Right lobe of liver (tissue), 6 donors: ENCODE results near the gene FLRT2. TPM values are rescaled to one million over a fixed set of nuclear protein-coding genes. Genes with fewer than 3 reads are reported as not detected.

Source experiments
- ATAC-seq, 4 donors: fragments of 200-7000 bp; cut with Tn5 transposase; one replicate each; pipeline ENCODE4 v1.9.1; 2020; ENCODE audit warnings: mild to moderate bottlenecking in 4 of 4, moderate library complexity in 4 of 4
- DNase-seq, 3 donors: peaks; one replicate each; pipeline ENCODE4 v3.0.0-alpha.2; 2020
- H3K27ac ChIP-seq, 3 donors: fragments of 200-600 bp; one replicate each; pipeline ENCODE4 v1.8.0; 2022
- H3K27me3 ChIP-seq, 2 donors: fragments of 200-600 bp; one replicate each; pipeline ENCODE4 v1.8.0; 2022
- H3K36me3 ChIP-seq, 4 donors: fragments of 200-600 bp; sonication (generic) in 1 of 4; one replicate each; pipeline versions ENCODE4 v1.5.1 to v1.8.0; 2017 to 2022; ENCODE audit warnings: control low read depth in 1 of 4
- H3K4me1 ChIP-seq, 4 donors: fragments of 200-600 bp; sonication (generic) in 1 of 4; one replicate each; pipeline versions ENCODE4 v1.5.1 to v1.8.0; 2017 to 2022; ENCODE audit warnings: control low read depth in 1 of 4
- H3K4me3 ChIP-seq, 3 donors: fragments of 200-600 bp; one replicate each; pipeline ENCODE4 v1.8.0; 2022
- H3K9me3 ChIP-seq, 4 donors: fragments of 200-600 bp; sonication (generic) in 1 of 4; one replicate each; pipeline versions ENCODE4 v1.5.1 to v1.8.0; 2017 to 2022; ENCODE audit warnings: control low read depth in 1 of 4
- CTCF ChIP-seq, 4 donors: fragments of 200-600 bp in 3 of 4; fragments of 450-650 bp in 1 of 4; IDR thresholded peaks; one replicate each; pipeline versions ENCODE4 v1.5.1 to v1.8.0; 2016 to 2022; ENCODE audit warnings: antibody characterized with exemption in 4 of 4, mild to moderate bottlenecking in 2 of 4
- POLR2A ChIP-seq: fragments of 450-650 bp; IDR thresholded peaks from one replicate; pipeline ENCODE4 v1.6.1; 2017; ENCODE audit warnings: antibody characterized with exemption, mild to moderate bottlenecking
- WGBS: methylation state at CpG from one replicate; pipeline ENCODE4 v1.1.6; 2018; ENCODE audit warnings: low coverage, low lambda C conversion rate; ENCODE audit not compliant: insufficient coverage; ENCODE audit errors: missing lambda C conversion rate; 5-methylcytosine and 5-hydroxymethylcytosine counted together
- intact Hi-C, 2 donors: fragments of 100-400 bp; cut with DNase I; formaldehyde crosslinking; loops; one replicate each; pipeline versions ENCODE4 v1.11.2 to v1.14.1; 2022
- total RNA-seq, 6 experiments: library from RNA; depleted of rRNA in 2 of 6; stranded (reverse); fragments of >200 nt in 2 of 6; fragmentation: NEBNext Ultra II Directional in 3 of 6; extraction: Animal tissue kit (Norgen Biotek cat#: 25700) in 3 of 6; gene quantifications; one replicate each; pipeline versions ENCODE4 v1.1.0 to v1.2.4, GENCODE V29; 2016 to 2023
- donor health status: DM: no; HTN: yes; CAD: no.
- donor health status: DM: no; HTN: no; CAD: no.
- donor health status: DM: no; HTN: no; CAD: no.
- donor health status: DM: no; HTN: yes; CAD: no.
- donor health status: DM: no; HTN: yes; CAD: no.

FLRT2 gene
- total RNA-seq, 6 experiments from 2014 or later = 0.12 to 4.1 (median 2.0) TPM

GRCh38 chr14:85528080-85528896, 1.7 kb upstream of the FLRT2 start:
- Histone ChIP-seq H3K36me3 (no peaks in the 10 kb centered on the region), H3K27me3 (peaks cover 0 to 12% of the 10 kb centered on the region in 2 donors), H3K4me1 (peaks cover 0 to 17% (median 0%) of the 10 kb centered on the region in 4 donors), H3K27ac (no peak overlapping the region), H3K4me3 (peak overlapping the region in 2 of 3 donors; percentile 23 to 34), H3K9me3 (no peaks in the 10 kb centered on the region)
- 21% methylated on average over 7 of the region's 7 CpGs for WGBS
- intact Hi-C loops = no loop called here
- DNase-seq (no peak), ATAC-seq (peak; percentile 54 to 70 (median 62))
- TF ChIP-seq CTCF (IDR thresholded peaks at IDR 0.05) (peak; percentile 22 to 41 (median 33)), POLR2A (no peak)

- no peak for DNase-seq
- Histone ChIP-seq H3K9me3 (no peaks in the 10 kb centered on the region), H3K4me3 (peak overlapping the region; percentile 23 to 34 (median 27)), H3K36me3 (no peaks in the 10 kb centered on the region), H3K27me3 (peaks cover 0 to 13% of the 10 kb centered on the region in 2 donors), H3K27ac (peak overlapping the region in 1 of 3 donors; percentile 44), H3K4me1 (peaks cover 0 to 18% (median 0%) of the 10 kb centered on the region in 4 donors)
- no peak for ATAC-seq
- TF ChIP-seq POLR2A (no peak), CTCF (IDR thresholded peaks at IDR 0.05) (no peak)
- intact Hi-C loops = no loop called here
- 11% methylated on average over 29 of the region's 29 CpGs for WGBS
These were observed 880 bp upstream of the FLRT2 start for GRCh38 chr14:85528897-85529631.

GRCh38 chr14:85530626-85531025, 682 bp downstream of the FLRT2 start:
- Histone ChIP-seq H3K4me3 (peak overlapping the region; percentile 23 to 34 (median 27)), H3K36me3 (no peaks in the 10 kb centered on the region), H3K4me1 (peaks cover 0 to 18% (median 0%) of the 10 kb centered on the region in 4 donors), H3K27ac (peak overlapping the region in 1 of 3 donors; percentile 44), H3K9me3 (no peaks in the 10 kb centered on the region), H3K27me3 (peaks cover 0 to 13% of the 10 kb centered on the region in 2 donors)
- 4% methylated on average over 7 of the region's 7 CpGs for WGBS
- DNase-seq = no peak
- TF ChIP-seq POLR2A = no peak
- TF ChIP-seq CTCF (IDR thresholded peaks at IDR 0.05) = no peak
- intact Hi-C loops = no loop called here
- ATAC-seq = no peak

GRCh38 chr14:85531141-85531586, 1.2 kb downstream of the FLRT2 start:
- H3K4me1 ChIP-seq = peaks cover 0 to 18% (median 0%) of the 10 kb centered on the region in 4 donors
- WGBS = 8% methylated on average over 20 of the region's 29 CpGs
- peaks cover 0 to 13% of the 10 kb centered on the region in 2 donors for H3K27me3 ChIP-seq
- DNase-seq (peak; percentile 30 to 53 (median 43)), ATAC-seq (peak; percentile 11 to 20 (median 14))
- no peaks in the 10 kb centered on the region for H3K9me3 ChIP-seq
- TF ChIP-seq CTCF (IDR thresholded peaks at IDR 0.05) (no peak), POLR2A (no peak)
- H3K27ac ChIP-seq = peak overlapping the region in 2 of 3 donors; percentile 21 to 58
- H3K36me3 ChIP-seq = no peaks in the 10 kb centered on the region
- H3K4me3 ChIP-seq = peak overlapping the region; percentile 14 to 34 (median 17)
- intact Hi-C loops = no loop called here
